Amniotic stem cell (primary cell): ENCODE data around the gene THSD4.
"Not testable (repeated sequence)": the region's sequence is repeated elsewhere in the genome, so short reads cannot be mapped to it uniquely, and the experiment has no call there.

Experiments
- DNase-seq: peaks from one replicate; lab custom pipeline; 2025; lab: John Stamatoyannopoulos, UW

THSD4 gene

DNA sequence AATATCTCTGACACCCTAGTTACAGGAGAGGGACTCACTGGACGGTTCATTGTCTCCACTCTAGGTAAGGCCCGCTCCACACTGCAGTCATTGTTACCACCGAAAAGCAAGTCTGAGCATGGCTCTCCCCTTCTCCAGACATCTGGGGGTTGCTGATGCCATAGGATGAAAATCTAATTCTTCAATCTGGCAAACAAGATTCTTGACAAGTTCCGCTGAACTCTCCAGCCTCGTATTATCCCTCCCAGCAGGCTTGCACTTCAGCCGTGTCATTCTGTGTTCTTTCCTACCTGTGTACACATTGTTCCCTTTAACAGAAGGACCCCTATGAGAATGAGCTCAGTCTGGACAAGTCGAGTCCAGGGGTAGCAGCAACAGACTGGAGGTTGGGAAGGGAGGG lies 542.8 kb downstream of the THSD4 start:
- no peak for DNase-seq

DNA sequence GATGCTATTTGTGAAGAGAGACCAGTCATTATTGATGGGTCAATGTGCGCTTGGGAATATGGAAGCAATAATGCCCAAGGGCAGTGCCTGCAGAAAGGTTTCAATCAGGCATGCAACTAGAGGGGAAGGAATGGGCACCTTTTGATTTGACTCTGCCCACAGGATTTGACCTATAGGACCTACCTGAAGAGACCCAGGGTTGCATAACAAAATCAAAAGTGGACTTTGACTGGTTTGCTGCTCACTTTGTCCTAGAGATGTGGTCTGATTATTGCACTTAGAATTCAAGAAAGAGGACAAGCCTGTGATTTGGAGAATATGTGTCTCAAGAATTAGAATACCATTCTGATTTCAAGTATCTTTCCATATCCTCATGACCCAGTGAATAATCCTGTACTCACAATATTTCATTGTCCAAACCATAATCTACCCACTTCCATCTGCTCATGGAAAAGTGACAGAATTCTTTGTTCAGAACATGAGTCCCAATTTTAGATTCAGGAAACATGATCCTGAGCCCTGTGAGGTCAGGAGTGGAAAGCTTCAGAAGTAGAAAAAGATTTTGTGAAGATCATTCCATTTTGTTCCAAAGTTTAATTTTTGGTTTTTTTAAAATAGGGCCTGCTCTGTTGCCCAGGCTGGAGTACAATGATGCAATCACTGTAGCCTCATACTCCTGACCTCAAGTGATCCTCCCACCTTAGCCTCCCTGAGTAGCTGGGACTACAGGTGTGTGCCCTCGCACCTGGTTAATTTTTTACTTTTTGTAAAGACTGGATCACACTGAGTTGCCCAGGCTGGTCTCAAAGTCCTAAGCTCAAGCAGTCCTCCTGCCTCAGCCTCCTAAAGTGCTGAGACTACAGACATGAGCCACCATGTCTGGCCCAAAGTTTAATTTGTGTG lies 543.8 kb downstream of the THSD4 start:
- DNase-seq: no peak

GRCh38 chr15:71659730-71660067 lies 544.4 kb downstream of the THSD4 start:
- DNase-seq: no peak

DNA sequence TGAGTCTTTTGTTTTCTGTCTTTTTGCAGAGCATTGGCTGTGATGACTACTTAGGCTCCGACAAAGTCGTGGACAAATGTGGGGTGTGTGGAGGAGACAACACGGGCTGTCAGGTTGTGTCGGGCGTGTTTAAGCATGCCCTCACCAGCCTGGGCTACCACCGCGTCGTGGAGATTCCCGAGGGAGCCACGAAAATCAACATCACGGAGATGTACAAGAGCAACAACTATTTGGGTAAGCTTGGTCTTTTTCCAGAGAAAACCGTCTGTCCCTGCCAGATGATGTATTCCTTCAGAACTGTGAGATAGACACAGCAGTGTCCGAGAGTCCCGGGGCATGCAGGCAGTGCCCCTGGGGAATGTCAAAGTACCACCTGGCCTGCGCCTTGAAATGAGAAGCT lies 545.2 kb downstream of the THSD4 start:
- no peak for DNase-seq

DNA sequence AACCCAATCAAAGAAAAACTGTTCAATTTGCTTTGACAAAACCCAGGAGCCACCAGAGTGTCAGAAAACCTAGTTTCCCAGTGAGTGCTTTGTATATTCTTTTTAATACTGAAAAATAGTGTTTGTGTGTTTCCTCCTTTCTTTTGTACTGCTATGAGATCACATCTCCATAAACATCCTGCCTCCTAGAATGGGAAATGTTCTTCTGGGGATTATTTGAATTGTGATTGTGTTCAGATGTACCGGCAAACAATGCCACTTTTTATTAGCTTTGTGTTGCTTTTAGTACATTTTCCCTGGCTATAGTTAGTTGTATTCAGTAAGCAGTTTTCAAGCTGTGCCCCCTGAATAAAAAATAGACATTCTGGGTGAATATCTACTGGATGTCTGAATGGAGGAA lies 547.0 kb downstream of the THSD4 start:
- no peak for DNase-seq

DNA sequence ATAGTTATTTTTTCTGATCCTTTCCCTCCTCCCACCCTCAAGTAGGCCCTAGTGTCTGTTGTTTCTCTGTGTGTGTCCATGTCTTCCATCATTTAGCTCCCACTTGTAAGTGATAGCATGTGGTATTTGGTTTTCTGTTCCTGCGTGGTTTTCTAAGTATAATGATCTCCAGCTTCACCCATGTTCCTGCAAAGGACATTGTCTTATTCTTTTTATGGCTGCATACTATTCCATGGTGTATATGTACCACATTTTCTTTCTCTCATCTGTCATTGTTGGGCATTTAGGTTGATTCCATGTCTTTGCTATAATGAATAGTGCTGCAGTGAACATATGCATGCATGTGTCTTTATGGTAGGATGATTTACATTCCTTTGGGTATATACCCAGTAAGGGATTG lies 549.4 kb downstream of the THSD4 start:
- no peak for DNase-seq

- no peak for DNase-seq
These were observed 551.7 kb downstream of the THSD4 start for GRCh38 chr15:71666763-71667620.

DNA sequence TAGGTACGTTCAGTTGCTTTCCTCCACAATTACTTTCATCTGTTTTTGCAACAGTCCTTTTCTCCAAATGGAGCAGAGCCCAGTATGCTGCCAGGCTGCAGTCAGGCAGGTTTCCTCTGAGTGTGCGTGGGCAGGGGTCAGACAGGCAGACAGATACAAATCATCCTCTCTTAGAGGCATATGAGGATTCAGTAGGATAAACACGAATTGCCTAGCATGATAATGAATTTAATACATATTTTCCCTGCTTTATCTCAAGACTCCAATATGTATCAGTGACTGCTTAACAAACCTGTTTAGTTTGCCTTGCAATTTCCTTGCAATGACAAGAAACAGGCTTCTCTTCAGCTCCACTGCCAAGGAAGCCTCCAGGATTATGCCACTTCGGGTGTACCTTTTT lies 554.4 kb downstream of the THSD4 start:
- no peak for DNase-seq

GRCh38 chr15:71670222-71670621 lies 555.0 kb downstream of the THSD4 start:
- DNase-seq: not testable (repeated sequence)

GRCh38 chr15:71674354-71674753 lies 559.1 kb downstream of the THSD4 start:
- DNase-seq: no peak

- no peak for DNase-seq
These were observed 562.1 kb downstream of the THSD4 start for GRCh38 chr15:71677352-71677751.

- no peak for DNase-seq
These were observed 562.5 kb downstream of the THSD4 start for GRCh38 chr15:71677766-71678165.

DNA sequence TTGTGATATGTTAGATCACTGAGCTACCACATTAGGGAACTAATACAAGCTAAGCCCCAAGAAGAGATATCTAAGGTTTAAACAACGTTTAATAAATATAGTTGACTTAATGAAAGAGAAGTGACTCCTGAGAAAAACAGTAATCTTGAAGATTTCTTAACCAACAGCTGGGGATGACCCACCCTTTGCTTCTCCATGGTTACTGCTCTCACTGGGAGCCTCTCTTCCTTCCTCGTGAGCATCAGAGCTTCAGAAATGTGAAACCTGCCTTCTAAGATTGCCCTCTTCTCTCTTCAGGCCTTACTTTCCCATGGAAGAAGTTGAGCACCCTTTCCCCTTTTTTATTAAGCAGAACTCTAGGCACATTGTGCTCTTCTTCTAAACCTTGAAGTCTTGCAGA lies 562.9 kb downstream of the THSD4 start:
- DNase-seq: no peak

- DNase-seq: no peak
These were observed 563.3 kb downstream of the THSD4 start for GRCh38 chr15:71678605-71679004.

DNA sequence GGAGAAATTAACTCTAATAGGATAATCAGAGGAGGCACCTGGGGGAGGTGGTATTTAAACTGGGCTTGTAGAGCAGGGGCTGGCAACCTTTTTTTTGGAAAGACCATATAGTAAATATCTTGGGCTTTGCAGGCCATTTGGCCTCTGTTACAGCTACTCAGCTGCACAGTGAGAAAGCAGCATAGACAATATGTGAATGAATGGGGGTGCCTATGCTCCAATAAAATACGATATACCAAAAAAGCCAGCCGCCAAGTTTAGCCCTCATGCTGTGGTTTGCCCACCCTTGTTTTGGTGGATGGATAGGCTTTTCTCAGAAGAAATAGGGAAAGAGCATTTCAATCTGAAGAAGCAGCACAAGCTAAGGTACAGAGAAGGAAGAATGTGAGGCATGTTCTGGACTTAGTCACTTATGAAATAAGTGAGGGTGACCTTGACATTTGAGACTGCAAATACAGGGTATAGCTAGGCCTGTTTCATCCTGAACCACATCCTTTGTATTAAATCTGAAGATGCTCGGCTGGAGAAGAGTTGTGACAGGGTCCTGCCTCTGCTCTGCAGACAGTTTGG lies 564.0 kb downstream of the THSD4 start:
- DNase-seq: no peak

GRCh38 chr15:71679793-71680353 lies 564.6 kb downstream of the THSD4 start:
- DNase-seq: no peak

- DNase-seq: no peak
These were observed 566.7 kb downstream of the THSD4 start for GRCh38 chr15:71682001-71682400.

- DNase-seq: no peak
These were observed 568.4 kb downstream of the THSD4 start for GRCh38 chr15:71683411-71684274.

- DNase-seq: no peak
These were observed 570.2 kb downstream of the THSD4 start for GRCh38 chr15:71685420-71685993.

- no peak for DNase-seq
These were observed 571.2 kb downstream of the THSD4 start for GRCh38 chr15:71686221-71687050.
